ENCODE data around the gene LENEP.

LENEP gene

DNA sequence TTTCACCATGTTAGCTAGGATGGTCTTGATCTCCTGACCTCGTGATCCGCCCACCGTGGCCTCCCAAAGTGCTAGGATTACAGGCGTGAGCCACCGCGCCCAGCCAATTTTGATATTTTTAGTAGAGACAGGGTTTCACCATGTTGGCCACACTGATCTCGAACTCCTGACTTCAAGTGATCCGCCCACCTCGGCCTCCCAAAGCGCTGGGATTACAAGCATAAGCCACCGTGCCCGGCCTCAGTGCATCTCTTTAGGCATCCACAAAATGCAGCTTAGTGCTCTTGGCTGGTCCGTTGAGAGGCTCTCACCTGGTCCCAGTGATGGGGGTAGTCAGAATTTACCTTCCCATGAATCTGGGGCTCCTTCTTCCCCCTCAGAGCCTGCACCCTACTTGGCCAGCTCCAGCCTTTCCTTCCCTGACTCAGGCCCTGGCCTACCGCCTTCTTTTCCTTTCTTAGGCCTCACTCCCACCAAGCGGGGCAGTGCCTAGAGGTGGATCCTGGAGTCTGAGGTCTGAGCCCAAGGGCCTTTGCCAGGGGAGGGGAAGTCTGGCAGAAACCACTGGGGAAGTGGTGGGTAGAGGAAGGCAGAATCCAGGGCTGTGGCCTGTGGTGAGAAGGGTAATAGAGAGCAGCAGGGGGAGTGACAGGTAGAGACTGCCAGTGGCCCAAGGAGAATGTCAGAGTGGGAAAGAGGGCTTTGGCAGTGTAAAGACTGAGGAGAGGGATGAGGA is 3.7 kb downstream of the LENEP start:
- DNase-seq (ENCODE audit: insufficient read length, low spot score): no peak
- no peak for FAIRE-seq
- TF ChIP-seq, protein P1, sequence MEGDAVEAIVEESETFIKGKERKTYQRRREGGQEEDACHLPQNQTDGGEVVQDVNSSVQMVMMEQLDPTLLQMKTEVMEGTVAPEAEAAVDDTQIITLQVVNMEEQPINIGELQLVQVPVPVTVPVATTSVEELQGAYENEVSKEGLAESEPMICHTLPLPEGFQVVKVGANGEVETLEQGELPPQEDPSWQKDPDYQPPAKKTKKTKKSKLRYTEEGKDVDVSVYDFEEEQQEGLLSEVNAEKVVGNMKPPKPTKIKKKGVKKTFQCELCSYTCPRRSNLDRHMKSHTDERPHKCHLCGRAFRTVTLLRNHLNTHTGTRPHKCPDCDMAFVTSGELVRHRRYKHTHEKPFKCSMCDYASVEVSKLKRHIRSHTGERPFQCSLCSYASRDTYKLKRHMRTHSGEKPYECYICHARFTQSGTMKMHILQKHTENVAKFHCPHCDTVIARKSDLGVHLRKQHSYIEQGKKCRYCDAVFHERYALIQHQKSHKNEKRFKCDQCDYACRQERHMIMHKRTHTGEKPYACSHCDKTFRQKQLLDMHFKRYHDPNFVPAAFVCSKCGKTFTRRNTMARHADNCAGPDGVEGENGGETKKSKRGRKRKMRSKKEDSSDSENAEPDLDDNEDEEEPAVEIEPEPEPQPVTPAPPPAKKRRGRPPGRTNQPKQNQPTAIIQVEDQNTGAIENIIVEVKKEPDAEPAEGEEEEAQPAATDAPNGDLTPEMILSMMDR (IDR thresholded peaks at IDR 0.05; ENCODE audit: insufficient read depth, missing control alignments): no peak

- TF ChIP-seq, protein P1 (IDR thresholded peaks at IDR 0.05; ENCODE audit: insufficient read depth, missing control alignments): peak; percentile 17
- DNase-seq (ENCODE audit: insufficient read length, low spot score) (no peak), FAIRE-seq (no peak)
Observed at GRCh38 chr1:154998201-154998780, 4.9 kb downstream of the LENEP start.

DNA sequence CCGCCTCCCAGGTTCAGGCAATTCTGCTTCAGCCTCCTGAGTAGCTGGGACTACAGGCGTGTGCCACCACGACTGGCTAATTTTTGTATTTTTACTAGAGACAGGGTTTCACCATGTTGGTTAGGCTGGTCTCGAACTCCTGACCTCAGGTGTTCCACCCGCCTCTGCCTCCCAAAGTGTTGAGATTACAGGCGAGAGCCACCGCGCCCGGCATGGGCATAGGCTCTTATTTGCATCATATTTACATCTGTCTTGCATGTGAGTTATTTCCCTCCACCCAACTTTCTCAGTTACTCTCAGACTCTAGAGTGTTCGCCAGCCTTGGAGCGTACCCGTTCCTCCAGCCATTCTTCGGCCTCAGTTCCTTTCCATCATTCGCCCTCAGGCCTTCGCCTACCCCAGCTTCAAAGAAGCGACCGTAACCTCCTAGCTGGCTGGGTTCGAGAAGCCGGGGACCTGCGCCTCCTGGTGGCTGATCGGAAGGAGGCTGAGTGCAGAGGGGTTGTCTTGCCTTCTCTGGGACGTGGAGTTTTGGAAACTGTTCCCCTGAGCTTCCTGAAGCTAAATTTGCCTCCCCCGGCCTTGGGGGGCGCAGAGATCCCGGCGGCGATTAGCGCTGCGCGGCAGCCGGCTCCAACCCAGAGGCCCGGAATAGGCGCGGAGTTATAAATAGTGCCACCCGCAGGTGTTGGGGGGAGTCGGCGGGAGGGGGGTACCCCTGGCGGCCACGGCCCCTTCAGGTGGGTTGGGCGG is 5.6 kb downstream of the LENEP start:
- FAIRE-seq (no peak), DNase-seq (ENCODE audit: insufficient read length, low spot score) (peak; percentile 92)
- TF ChIP-seq, protein P1 (IDR thresholded peaks at IDR 0.05; ENCODE audit: insufficient read depth, missing control alignments): peak; percentile 99

- FAIRE-seq: no peak
- DNase-seq (ENCODE audit: insufficient read length, low spot score): no peak
- TF ChIP-seq, protein P1 (IDR thresholded peaks at IDR 0.05; ENCODE audit: insufficient read depth, missing control alignments): no peak
Observed at GRCh38 chr1:154999571-155000410, 6.4 kb downstream of the LENEP start.

- no peak for DNase-seq (ENCODE audit: insufficient read length, low spot score)
- TF ChIP-seq, protein P1 (IDR thresholded peaks at IDR 0.05; ENCODE audit: insufficient read depth, missing control alignments): no peak
- FAIRE-seq: no peak
Observed at GRCh38 chr1:155000411-155000725, 7.0 kb downstream of the LENEP start.

- TF ChIP-seq, protein P1 (IDR thresholded peaks at IDR 0.05; ENCODE audit: insufficient read depth, missing control alignments): no peak
- FAIRE-seq (no peak), DNase-seq (ENCODE audit: insufficient read length, low spot score) (peak; percentile 92)
Observed at GRCh38 chr1:155000726-155001424, 7.5 kb downstream of the LENEP start.
